Fibroblast of the conjunctiva (primary cell): ENCODE data around the gene TPRN.

ENCODE experiments used
- DNase-seq: peaks from one replicate; pipeline ENCODE4 v3.0.0-alpha.2; 2010; ENCODE audit warnings: low read depth

Gene TPRN

DNA sequence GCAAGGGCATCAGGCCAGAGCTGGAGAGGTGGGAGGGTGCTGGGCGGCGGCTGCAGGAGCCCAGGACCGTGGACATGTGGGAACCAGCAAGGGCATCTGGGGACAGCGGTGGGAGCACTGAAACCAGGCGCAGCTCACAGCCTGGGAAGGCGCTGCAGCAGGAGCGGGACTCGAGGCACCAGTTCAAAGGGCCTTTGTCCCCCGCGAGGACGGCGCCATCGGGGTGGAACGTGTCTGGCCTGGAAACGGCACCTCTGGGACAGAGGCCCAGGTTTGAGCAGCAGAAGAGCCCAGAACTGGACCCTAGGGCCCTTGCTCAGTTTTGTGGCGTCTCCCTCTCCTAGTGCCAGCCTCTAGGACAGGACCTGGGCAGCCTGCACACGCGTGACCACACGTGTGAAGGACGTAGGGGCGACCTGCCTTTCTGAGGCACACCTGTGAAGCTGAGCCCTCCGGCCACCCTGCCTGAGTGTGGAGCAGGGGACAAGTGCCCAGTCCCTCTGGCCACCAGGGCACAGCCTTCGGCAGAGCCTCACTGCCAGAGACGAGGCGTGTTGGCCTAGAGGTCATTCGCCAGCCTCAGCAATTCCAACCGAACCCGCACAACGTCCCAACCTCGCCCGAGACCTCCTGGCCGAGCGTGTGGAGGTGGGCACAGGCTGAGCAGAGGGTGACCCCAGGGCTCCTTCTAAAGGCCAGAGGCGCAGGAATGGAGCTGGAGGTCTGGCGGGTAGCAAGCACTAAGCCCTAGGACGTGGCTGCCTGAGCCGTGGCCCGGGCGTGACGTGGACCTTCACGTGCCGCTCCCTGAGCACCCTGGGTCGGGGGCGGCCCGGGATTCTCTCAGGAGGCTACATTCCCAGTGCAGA lies 26.5 kb downstream of the TPRN start:
- no peak for DNase-seq

DNA sequence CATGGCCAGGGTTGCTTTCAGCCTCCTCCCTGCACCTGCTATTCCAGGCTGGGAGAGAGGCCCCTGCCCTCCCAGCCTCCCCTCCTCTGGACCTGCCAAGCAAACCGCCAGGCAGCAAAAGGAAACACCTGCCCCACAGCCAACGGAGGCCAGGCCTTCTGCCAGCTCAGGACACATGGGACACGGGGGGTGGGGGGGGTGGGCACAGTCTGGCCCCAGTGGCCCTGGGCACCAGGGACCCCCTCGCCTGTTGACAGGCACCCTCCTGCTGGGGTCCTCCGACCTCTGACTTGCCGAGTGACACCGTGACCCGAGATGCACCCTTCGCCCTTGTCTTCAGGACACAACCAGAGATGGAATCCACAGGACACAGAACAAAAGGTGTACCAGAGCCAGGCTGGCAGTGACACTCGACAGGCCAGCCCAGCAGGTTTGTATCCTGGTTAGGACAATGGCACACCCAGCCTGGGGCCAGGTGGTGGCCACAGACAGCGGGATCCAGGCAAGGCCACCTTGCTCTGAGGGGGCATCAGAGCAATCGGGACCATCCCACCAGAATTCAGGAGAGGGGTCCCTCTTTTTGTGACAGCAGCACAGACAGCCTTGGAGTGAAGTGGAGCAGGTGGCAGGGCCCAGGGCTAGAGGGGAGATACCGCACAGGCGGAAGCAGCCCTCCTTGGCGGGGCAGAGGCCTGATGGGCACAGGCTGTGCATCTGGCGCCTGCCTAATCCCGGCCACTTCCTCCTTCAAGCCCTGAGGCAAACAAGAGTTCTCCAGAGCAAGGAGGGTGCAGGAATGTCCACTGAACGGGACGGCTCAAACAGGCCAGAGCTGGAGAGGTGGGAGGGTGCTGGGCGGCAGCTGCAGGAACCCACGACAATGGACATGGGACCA lies 27.4 kb downstream of the TPRN start:
- no peak for DNase-seq

DNA sequence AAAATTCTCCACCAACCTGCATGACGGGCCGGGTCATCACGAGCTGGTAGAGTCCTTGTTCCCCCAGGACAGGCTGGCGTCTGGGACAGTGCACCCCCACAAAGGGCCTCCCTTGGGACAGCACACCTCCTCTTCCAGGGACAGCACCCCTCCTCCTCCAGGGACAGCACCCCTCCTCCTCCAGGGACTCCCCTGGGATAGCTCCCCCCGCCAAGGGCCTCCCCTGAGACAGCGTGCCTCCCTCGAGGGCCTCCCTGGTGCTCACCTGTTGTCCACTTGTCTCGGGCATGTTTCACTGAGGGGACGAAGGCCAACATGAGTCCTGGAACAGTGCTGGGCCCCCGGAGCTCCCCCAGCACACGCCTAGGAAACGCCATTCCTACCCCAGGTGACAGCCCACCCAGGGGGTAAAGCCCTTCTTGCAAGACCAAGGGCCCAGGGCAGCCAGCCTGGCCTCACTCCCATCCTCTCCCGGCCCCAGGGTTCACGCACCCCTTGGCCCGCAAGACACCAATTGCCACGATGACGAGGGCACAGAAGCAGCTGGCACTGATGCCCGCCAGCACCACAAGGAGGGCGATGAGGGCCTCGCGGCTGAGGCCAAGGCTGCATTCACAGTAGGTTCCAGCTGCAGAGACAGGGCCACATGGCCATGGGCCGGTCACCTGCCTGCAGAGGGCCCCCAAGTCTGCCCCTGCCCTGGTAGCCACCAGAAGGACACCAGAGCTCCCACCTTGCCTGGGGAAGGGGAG lies 29.2 kb downstream of the TPRN start:
- DNase-seq, result no peak

DNA sequence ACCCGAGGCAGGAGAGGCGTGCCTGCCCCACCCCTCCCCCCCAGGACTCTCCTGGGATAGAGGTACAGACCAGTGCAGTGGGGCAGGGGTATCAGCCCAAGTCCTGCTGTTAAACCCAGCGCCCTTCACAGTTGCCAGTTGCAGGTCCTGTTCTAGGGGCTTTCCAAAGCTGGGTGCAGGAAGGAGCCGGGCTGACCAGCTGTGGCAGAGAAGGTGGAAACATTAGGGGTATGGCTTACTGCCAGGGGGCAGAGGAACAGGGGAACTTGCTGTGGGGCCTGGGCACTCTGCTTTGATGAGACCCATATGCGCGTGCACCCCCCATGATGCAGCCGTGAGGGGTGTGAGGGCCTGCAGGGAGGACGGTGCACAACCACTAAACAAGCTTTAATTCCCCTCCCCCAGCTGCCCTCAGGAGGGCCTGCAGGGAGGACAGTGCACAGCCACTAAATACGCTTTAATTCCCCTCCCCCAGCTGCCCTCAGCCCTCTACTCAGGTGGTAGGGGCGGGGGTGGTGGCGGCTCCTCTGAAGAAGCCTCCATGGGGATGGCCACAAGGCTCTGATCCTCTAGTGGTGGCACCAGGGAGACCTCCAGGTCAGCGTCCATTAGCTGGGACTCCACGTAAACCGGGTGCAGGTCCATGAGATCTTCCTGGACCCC lies 29.9 kb downstream of the TPRN start:
- no peak for DNase-seq

DNA sequence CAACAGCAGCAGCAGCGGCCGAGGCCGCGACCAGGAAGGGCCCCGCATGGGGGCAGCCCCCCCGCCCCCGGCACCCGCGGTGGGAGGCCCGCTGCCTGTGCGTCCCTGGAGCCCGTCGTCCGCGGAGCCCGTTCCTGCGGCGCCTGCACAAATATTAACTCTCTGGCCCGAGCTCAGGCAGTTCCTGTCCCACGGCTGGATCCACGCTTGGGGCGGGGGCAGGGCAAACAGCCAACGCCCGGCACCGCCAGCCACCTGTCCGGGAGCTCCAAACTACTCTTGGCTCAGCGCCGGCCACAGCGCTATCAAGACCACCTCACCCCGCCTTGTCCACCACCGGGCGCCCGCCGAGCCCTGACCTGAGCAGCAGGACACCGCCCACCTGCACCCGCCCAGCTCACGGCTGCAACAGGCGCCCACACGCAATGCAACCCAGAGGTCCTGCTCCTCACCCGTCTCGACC lies 30.6 kb downstream of the TPRN start, which contains the start of gene LRRC26:
Gene LRRC26 (minus strand): TSS at position 156 of the 463 bp plus-strand sequence. CDS start 108 bp downstream, at position 48.
- no peak for DNase-seq

DNA sequence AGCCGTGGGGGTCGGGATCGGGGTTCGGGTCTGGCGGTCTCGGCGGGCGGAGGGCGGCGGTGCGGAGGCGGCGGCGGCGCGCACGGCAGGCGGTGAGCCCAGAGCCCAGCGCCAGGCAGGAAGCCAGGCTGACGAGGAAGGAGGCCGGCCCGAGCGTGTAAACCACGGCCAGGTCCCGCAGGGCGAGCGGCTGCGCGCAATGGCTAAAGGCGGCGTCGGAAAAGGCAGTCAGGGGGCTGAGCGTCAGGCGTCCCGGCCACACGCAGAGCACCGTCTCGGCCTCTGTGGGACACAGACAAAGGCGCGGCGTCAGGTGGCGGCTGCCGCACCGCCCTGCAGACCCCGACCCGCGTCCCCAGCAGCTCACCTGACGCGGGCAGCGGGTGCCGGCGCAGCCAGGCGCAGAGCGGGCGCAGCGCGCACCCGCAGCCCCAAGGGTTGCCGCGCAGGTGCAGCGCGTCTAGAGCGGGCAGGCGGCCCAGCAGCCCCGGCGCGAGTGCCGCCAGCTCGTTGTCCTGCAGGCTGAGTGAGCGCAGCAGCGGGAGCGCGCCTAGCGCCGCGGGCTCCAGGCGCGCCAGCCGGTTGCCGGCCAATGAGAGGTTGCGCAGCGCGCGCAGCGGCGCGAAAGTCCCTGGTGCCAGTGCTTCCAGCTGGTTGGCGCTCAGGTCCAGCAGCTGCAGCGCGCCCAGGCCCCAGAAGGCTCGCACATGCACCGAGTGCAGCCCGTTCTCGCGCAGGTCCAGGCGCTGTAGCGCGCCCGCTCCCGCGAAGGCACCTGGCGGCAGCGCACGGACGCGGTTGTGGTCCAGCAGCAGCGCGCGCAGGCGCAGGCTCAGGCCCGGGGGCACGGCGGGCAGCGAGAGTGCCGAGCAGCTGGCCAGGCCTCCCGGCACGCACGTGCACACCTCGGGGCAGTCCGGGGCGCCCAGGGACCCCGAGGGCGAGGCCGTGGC lies 31.4 kb downstream of the TPRN start:
- no peak for DNase-seq

DNA sequence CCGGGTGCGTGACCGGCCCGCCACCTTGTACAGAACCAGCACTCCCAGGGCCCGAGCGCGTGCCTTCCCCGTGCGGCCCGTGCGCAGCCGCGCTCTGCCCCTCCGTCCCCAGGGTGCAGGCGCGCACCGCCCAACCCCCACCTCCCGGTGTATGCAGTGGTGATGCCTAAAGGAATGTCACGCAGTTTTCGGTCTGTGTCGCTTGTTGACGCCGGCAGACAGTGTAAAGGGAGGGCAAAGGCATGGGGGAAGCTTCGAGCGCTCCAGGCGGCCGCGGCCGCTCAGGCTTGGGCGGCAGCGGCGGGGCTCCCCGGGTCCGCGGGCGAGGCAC lies 32.0 kb downstream of the TPRN start:
- no peak for DNase-seq

DNA sequence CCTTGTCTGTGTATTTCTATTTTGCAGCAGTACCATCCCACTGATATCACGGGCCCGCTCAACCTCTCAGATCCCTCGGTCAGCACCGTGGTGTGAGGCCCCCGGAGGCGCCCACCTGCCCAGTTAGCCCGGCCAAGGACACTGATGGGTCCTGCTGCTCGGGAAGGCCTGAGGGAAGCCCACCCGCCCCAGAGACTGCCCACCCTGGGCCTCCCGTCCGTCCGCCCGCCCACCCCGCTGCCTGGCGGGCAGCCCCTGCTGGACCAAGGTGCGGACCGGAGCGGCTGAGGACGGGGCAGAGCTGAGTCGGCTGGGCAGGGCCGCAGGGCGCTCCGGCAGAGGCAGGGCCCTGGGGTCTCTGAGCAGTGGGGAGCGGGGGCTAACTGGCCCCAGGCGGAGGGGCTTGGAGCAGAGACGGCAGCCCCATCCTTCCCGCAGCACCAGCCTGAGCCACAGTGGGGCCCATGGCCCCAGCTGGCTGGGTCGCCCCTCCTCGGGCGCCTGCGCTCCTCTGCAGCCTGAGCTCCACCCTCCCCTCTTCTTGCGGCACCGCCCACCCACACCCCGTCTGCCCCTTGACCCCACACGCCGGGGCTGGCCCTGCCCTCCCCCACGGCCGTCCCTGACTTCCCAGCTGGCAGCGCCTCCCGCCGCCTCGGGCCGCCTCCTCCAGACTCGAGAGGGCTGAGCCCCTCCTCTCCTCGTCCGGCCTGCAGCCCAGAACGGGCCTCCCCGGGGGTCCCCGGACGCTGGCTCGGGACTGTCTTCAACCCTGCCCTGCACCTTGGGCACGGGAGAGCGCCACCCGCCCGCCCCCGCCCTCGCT lies 32.6 kb downstream of the TPRN start:
- no peak for DNase-seq

DNA sequence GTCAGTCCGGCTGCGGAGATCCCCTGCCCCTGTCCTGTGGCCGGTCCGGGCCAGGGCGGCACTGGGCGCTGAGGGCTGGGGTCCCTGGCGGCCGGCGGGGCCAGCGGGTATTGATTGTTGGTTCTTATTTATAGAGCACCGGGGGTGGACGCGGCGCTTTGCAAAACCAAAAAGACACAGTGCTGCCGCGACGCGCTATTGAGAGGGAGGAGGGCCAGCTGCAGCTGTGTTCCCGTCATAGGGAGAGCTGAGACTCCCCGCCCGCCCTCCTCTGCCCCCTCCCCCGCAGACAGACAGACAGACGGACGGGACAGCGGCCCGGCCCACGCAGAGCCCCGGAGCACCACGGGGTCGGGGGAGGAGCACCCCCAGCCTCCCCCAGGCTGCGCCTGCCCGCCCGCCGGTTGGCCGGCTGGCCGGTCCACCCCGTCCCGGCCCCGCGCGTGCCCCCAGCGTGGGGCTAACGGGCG lies 33.2 kb downstream of the TPRN start:
- no peak for DNase-seq

DNA sequence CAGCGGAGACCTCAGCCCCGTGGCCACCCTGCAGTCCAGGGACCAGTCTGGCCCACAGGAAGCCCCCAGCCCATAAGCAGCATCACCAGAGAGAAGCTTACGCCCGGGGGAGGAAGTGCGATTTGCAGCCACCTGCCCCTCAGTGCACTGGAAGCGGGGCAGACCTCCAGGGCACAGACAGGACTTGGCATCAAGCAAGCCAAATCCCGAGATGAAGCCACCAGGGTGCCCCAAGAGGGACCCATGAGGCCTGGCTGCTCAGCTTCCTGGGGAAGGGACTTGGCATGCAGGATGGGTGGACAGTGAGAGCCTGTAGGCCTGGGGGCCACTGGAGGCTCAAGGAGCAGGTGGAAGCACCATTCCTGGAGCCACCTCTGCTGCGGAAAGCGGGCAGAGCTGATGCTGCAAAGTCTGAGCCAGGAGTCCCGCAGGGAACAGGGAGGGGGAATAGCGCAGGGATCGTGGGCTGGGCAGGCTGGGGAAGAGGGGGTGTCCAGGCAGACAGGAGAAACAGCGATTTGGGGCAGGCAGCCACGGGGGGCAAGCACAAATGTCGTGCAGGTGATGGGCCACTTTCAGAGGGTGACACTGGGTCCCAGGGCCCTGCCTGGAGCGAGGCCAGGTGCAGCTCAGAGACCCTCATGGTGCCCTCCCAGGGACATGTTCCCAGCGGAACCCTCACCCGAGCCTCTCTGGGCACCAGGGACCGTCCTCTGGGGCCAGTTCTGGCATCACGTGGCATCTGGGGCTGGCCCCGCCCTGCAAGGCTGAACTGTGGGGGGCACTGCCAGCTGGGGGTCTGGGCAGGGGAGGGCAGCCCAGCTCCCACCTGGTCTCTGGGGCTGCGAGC lies 33.9 kb downstream of the TPRN start:
- no peak for DNase-seq

DNA sequence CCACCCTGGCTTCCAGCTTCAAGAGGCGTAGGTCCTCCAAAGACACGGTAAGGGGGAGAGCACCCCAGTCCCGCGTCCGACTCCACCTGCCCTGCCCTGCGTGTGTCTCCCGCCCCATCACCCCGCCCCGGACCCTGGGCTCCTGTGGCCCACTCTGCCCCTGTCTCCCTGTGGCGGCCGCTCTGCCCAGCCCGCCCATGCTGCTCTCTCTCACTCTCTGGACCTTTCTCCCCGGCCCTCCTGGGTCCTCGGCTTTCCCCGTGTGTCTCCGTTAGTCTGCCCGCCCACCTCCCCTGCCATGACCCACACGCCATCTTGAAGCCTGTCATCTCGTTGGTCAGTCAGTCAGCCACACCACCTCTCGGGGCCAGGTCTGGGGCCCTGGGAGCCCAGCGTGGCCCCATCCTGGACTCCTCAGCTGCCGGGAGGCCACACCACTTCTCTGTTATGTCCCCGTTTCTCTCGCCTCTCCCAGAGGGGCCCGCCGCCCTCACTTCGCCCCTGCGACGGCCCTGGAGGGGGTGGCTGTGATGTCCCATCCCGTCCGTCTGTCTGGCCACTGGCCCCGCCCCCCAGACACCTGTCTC lies 35.2 kb downstream of the TPRN start:
- no peak for DNase-seq

DNA sequence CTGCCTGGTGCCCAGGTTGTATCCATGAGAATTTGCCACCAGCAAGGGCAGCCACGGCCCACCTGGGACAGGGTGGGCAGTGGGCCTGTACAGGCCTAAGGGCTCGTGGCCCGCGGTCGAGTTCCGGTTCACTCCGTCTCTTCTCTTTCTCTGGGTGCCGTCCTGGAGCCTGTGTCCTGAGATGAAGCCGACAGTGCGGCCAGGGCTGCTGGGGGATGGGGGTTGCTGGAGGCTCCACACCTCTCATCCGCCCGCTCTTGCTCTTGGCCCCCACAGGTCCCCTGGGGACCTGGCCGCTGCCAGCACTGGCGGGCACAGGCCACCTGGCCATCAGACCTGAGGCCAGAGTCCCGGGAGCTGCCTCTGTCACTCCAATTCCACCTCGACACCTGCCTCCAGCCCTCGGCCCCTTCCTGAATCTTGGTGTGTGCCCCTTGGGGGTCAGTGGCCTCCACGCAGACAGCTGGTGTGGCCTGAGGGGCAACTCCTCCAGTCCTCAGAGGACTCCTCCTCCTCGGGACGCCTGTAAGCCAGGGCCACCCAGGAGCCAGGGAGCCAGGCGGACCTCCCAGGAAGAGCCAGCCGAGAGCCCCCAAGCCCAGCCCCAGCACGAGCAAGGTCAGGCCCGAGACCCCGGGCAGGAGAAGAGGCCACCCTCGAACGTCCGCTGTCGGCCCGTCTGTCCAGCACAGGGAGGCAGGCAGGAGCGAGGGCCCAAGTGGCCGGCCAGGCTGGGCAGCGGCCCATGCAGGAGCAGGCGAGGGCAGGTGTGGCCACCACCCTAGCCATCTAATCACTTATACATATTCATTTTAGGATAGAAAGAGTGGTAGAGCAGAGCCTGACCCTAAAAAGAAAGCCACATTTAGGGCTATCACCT lies 35.9 kb downstream of the TPRN start:
- no peak for DNase-seq

DNA sequence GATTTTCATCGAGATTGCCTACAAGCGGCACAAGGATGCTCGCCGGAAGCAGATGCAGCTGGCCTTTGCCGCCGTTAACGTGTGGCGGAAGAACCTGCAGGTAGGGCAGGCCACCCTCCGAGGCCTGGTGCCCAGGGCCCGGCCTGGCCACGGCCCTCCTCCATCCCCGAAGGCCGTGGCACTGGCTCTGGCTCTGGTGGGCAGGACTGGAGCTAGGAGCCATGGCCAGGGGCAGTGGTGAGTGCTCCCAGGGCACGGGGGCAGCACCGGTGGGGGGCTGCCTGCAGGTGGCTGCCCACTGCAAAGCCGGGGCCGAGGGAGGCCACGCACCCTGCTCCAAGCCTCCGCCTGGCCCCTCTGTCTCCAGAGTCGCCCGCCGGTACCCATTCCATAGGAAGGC lies 36.7 kb downstream of the TPRN start:
- DNase-seq, result no peak

DNA sequence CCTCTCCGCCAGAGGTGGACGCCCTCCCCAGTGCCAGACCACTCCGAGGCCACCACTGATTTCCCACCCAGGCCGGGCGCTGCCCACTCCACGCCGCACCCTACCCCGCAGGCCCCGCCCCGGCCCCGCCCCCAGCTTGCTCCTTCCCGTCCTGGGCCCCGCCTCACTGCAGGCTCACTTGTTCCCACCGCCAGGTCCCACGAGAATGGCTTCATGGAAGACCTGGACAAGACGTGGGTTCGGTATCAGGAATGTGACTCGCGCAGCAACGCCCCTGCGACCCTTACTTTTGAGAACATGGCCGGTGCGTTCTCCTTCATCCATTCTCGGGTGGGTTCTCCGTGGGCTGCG lies 37.2 kb downstream of the TPRN start:
- no peak for DNase-seq

DNA sequence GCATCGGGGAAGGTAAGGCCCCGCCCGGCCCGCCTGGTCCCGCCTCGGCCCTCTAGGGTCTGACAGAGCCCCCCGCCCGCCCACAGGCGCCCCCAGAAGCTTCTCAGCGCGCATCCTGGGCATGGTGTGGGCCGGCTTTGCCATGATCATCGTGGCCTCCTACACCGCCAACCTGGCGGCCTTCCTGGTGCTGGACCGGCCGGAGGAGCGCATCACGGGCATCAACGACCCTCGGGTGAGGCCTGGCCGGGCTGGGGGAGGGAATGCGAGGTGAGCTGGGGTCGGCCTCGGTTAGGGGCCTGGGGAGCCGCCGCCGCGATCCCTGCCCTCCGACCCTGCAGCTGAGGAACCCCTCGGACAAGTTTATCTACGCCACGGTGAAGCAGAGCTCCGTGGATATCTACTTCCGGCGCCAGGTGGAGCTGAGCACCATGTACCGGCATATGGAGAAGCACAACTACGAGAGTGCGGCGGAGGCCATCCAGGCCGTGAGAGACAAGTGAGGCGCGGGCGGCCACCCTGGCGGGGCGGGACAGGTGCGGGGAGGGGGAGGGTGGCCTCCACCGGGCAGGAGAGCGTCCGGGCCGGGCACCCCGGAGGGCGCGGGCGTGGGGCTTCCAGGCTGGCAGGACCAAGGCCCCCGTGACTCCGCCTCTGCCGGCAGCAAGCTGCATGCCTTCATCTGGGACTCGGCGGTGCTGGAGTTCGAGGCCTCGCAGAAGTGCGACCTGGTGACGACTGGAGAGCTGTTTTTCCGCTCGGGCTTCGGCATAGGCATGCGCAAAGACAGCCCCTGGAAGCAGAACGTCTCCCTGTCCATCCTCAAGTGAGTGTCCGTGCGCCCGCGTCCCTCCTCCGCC lies 37.8 kb downstream of the TPRN start:
- DNase-seq, result no peak
